MCF 10A (cell line): Measurements from ENCODE around the gene KAT6B. TPM values are rescaled to one million over a fixed set of nuclear protein-coding genes. Genes with fewer than 3 reads are reported as not detected.

ENCODE experiments used
- BruUV-seq: library from RNA; stranded (reverse); fragments of 400-500 nt; replicated peaks from 2 replicates; lab custom pipeline; 2021; lab: Mats Ljungman, UMichigan
- CTCF ChIA-PET: fragments of 300-600 bp; sonication (Branson Sonifier 250); formaldehyde crosslinking; extraction: SDS; loops from one replicate; lab custom pipeline; 2021; ENCODE audit warnings: antibody characterized with exemption, inconsistent platforms; lab: Yijun Ruan, JAX
- POLR2A ChIA-PET: fragments of 300-600, 350-650 bp; sonication (Branson Sonifier 250); formaldehyde crosslinking; extraction: SDS; loops from one replicate; lab custom pipeline; 2020; ENCODE audit warnings: antibody characterized with exemption, inconsistent platforms; lab: Yijun Ruan, JAX
- DNase-seq: peaks from one replicate; pipeline ENCODE4 v3.0.0-alpha.2; 2018; ENCODE audit not compliant: unreplicated experiment
- H3K27ac Mint-ChIP-seq: one replicate; pipeline ENCODE4 v1.8.0; 2022; ENCODE audit warnings: mild to moderate bottlenecking, low read depth, mixed read lengths; ENCODE audit not compliant: unreplicated experiment
- H3K27me3 Mint-ChIP-seq: one replicate; pipeline ENCODE4 v1.8.0; 2022; ENCODE audit warnings: mixed read lengths; ENCODE audit not compliant: insufficient read depth, unreplicated experiment
- H3K36me3 Mint-ChIP-seq: one replicate; pipeline ENCODE4 v1.8.0; 2022; ENCODE audit warnings: mild to moderate bottlenecking, moderate library complexity, mixed read lengths; ENCODE audit not compliant: insufficient read depth, unreplicated experiment
- H3K4me1 Mint-ChIP-seq: one replicate; pipeline ENCODE4 v1.8.0; 2022; ENCODE audit warnings: mixed read lengths; ENCODE audit not compliant: insufficient read depth, unreplicated experiment
- H3K4me3 Mint-ChIP-seq: one replicate; pipeline ENCODE4 v1.8.0; 2022; ENCODE audit warnings: mild to moderate bottlenecking, moderate library complexity, mixed read lengths; ENCODE audit not compliant: unreplicated experiment
- H3K9me3 Mint-ChIP-seq: one replicate; pipeline ENCODE4 v1.8.0; 2022; ENCODE audit warnings: mixed read lengths; ENCODE audit not compliant: unreplicated experiment
- CTCF ChIP-seq: fragments of 200-600 bp; IDR thresholded peaks from one replicate; pipeline ENCODE4 v1.8.0; 2022; ENCODE audit warnings: antibody characterized with exemption, mild to moderate bottlenecking; ENCODE audit not compliant: unreplicated experiment
- intact Hi-C: fragments of 100-400 bp; cut with micrococcal nuclease; formaldehyde crosslinking; loops from 2 replicates; pipeline ENCODE4 v1.14.1; 2022
- total RNA-seq: library from RNA; stranded (reverse); gene quantifications from 2 replicates; pipeline ENCODE4 v1.2.3, GENCODE V29; 2022

KAT6B gene
- total RNA-seq, 1 experiment from 2014 or later: 18.3 TPM

DNA sequence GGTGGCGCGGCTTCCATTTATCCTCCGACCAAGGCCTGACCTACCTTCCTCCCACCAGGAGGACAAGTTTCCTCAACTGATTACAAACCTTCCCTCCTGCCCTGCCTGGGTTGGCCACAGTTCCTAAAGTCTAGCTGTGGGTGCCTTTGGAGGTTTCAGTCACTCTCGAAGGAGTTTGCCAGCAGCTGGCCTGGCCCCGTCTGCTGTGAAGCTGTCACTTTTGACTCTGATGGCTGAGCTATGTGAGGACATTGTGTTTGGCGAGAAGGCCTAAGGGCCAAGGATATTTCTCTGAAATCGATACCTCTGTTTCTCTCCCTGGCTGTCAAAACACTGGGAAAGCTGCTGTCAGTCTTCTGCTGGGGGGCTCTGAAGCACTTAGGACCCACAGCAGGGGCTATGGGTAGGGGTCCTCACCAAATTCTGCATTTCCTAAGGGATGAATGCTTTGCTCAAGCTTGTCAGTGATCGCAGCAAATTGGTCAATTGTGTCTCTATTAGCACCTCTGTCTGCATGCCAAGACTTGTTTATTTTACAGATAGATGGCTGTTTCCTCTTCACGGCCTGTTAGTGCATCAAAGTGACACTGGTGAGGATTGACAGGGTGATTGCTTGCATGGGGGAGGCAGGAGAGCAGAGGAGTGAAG lies 253.2 kb downstream of the KAT6B start:
- TF ChIP-seq CTCF: no peak
- Mint-ChIP-seq H3K4me1 (peaks cover 6% of the 10 kb centered on the region), H3K27ac (no peak overlapping the region), H3K27me3 (no peaks in the 10 kb centered on the region), H3K36me3 (no peaks in the 10 kb centered on the region), H3K4me3 (no peak overlapping the region), H3K9me3 (no peaks in the 10 kb centered on the region)
- no peak for DNase-seq
- intact Hi-C loops: no loop called here
- CTCF ChIA-PET: interaction anchor here (0.9 to 1.0 kb wide), 2 partner anchors 16 to 156 kb away, joined by 3 to 4 read pairs; partner anchors contain the start of gene COMTD1
- no TSS peak for BruUV-seq
- POLR2A ChIA-PET: interaction anchor here (0.6 to 1.3 kb wide), 2 partner anchors 32 to 1000 kb away, joined by 3 read pairs; partner anchors contain the start of gene SAMD8

DNA sequence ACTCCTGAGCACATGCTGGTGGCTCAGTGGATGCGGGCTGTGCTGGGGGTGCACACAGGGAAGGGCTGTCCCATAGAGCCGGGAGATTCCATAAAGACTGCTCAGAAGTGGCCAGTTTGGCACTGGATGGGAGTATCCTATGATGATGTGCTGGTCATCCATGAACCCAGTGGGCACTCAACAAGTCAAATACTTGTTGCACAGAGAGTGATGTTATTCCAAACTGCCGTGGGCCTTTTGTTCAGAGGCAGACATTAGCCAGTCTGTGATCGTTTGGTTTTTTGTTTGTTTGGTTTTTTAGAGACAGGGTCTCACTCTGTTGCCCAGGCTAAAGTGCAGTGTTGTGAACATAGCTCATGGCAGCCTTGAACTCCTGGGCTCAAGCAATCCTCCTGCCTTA lies 254.2 kb downstream of the KAT6B start:
- ChIA-PET CTCF (interaction anchor here (1.0 kb wide), 1 partner anchor 155 kb away, joined by 4 read pairs; the partner anchor contains the start of gene COMTD1), POLR2A (no interaction called here)
- DNase-seq: no peak
- TF ChIP-seq CTCF: no peak
- Mint-ChIP-seq H3K27ac (no peak overlapping the region), H3K4me1 (peaks cover 6% of the 10 kb centered on the region), H3K4me3 (no peak overlapping the region), H3K36me3 (no peaks in the 10 kb centered on the region), H3K27me3 (no peaks in the 10 kb centered on the region), H3K9me3 (no peaks in the 10 kb centered on the region)
- no TSS peak for BruUV-seq
- intact Hi-C loops: no loop called here

DNA sequence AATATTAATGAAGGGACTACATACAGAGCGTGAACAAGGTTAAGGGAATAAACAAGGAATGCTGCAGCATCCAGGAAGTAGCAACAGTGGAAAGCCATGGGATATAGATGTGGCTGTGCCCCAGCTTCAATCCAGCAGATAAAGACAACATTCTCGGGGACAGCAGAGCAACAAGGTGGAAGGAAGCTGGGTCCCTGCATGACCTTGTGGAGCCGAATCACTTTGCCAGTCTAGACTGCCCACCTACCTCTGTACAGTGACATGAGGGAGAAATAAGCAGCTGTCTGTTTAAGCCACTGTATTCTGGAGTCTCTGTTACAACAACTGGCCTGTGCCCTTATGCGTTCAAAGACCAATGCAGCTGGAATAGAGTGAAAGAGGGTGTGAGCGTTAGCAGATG lies 255.0 kb downstream of the KAT6B start:
- Mint-ChIP-seq H3K27ac (no peak overlapping the region), H3K4me3 (no peak overlapping the region), H3K36me3 (no peaks in the 10 kb centered on the region), H3K9me3 (no peaks in the 10 kb centered on the region), H3K27me3 (no peaks in the 10 kb centered on the region), H3K4me1 (peaks cover 6% of the 10 kb centered on the region)
- DNase-seq: no peak
- intact Hi-C loops: loop anchor here (1.0 kb wide), 1 partner anchor 13 kb away; no protein-coding TSS in a partner anchor
- POLR2A ChIA-PET: no interaction called here
- no peak for TF ChIP-seq CTCF
- no TSS peak for BruUV-seq
- CTCF ChIA-PET: no interaction called here
